GM18909 (cell line): ENCODE data around the gene HADH.
"Not testable (repeated sequence)": the region's sequence is repeated elsewhere in the genome, so short reads cannot be mapped to it uniquely, and the experiment has no call there.

Experiments used
- ATAC-seq: cut with Tn5 transposase; IDR thresholded peaks from one replicate; pipeline ENCODE4 v1.9.1; 2021; ENCODE audit warnings: mild to moderate bottlenecking; ENCODE audit not compliant: unreplicated experiment, poor library complexity

Gene HADH

DNA sequence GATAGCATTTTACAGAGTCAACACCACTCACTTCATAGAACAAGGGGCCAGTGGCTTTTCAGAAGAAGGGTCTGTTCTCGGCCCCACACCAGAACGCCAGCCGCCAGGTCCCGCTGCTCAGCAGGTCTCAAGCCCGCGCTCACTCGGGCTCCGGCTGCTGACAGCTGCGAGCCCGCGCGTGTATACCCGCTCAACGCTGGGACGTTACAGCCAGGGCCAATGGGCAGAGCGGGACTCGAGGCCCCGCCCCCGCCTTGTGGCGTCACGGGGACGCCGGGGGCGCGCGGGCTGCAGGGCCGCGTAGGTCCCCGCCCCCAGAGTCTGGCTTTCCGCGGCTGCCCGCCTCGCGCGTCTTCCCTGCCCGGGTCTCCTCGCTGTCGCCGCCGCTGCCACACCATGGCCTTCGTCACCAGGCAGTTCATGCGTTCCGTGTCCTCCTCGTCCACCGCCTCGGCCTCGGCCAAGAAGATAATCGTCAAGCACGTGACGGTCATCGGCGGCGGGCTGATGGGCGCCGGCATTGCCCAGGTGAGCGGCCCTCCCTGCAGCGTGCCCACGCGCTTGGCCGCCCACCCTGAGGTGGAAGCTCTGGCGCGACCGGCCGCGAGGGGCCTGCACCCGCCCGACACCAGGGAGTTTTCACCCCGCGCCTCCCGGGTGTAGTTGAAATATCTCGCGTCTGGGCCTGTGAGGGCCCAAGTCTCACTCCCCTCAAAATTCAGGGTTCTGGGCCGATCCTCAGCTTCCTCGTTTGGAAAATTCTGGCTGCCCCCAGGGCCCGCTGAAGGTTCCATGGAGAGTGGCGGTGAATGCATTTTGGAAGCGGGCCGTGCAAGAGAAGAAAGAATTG lies at the start of gene HADH:
Gene HADH, plus strand, starts transcription at position 353 of the 850 bp plus-strand sequence. Its CDS starts 44 bp downstream, at position 397.
- peak; percentile 96 for ATAC-seq

GRCh38 chr4:107945809-107946208 lies 43.9 kb upstream of the HADH start:
- no peak for ATAC-seq

- ATAC-seq = no peak
Measured at GRCh38 chr4:107950746-107951540, 38.7 kb upstream of the HADH start.

GRCh38 chr4:107951551-107951950 lies 38.1 kb upstream of the HADH start:
- no peak for ATAC-seq

- no peak for ATAC-seq
Measured at GRCh38 chr4:107956011-107956410, 33.7 kb upstream of the HADH start.

- ATAC-seq = no peak
Measured at GRCh38 chr4:107966903-107967302, 22.8 kb upstream of the HADH start.

DNA sequence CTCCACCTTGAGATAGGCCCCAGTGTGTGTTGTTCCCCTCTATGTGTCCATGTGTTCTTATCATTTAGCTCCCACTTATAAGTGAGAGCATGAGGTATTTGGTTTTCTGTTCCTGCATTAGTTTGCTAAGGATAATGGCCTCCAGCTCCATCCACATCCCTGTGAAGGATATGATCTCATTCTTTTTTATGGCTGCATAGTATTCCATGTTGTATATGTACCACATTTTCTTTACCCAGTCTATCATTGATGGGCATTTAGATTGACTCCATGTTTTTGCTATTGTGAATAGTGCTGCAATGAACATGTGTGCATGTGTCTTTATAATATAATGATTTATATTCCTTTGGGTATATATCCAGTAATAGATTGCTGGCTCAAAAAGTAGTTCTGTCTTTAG lies 22.2 kb upstream of the HADH start:
- ATAC-seq = not testable (repeated sequence)

DNA sequence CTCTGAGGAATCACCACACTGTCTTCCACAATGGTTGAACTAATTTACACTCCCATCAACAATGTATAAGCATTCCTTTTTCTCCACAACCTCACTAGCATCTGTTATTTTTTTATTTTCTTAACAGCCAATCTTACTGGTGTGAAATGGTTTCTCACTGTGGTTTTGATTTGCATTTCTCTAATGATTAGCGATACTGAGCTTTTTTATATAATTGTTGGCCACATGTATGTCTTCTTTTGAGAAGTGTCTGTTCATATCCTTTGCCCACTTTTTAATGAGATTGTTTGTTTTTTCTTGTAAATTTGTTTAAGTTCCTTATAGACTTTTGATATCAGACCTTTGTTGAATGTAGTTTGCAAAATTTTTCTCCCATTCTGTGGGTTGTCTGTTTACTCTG lies 21.8 kb upstream of the HADH start:
- not testable (repeated sequence) for ATAC-seq

GRCh38 chr4:107970063-107970798 lies 19.5 kb upstream of the HADH start:
- ATAC-seq = no peak

- no peak for ATAC-seq
Measured at GRCh38 chr4:107972605-107973004, 17.1 kb upstream of the HADH start.

GRCh38 chr4:107974523-107974922 lies 15.2 kb upstream of the HADH start:
- ATAC-seq = no peak

GRCh38 chr4:107977482-107977881 lies 12.2 kb upstream of the HADH start:
- ATAC-seq = no peak

GRCh38 chr4:107977966-107978705 lies 11.6 kb upstream of the HADH start:
- no peak for ATAC-seq

DNA sequence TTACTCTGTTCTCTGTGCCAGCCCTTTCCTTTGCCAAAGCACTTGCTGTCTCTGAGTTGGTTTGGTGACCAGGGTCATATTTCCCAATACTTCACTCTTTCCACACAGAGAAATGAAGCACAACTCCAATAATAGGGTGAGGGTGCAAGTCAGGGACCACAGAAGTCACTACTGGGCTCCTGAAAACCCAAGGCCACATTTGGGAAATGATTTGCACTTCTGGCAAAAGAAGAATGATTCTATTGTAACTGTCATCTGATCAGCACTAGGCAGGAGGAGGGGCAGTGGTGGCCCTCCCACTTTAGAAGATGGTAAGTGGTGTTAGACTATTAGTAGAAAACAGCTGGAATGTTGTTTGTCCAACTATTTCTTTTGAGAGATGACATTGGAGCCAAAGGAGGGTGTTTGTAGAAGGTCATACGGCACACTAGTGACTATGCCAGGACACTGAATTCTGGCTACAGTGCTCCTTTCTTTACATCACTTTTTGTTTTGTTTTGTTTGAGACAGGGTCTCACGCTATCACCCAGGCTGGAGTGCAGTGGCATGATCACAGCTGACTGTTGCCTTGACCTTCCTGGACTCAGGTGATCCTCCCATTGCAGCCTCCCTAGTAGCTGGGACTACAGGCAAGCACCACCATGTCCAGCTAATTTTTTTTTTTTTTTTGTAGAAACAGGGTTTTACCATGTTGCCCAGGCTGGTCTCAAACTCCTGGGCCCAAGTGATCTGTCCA lies 10.8 kb upstream of the HADH start:
- no peak for ATAC-seq

- no peak for ATAC-seq
Measured at GRCh38 chr4:107987916-107988762, 1.6 kb upstream of the HADH start.

- no peak for ATAC-seq
Measured at GRCh38 chr4:107988763-107989035, 990 bp upstream of the HADH start.

DNA sequence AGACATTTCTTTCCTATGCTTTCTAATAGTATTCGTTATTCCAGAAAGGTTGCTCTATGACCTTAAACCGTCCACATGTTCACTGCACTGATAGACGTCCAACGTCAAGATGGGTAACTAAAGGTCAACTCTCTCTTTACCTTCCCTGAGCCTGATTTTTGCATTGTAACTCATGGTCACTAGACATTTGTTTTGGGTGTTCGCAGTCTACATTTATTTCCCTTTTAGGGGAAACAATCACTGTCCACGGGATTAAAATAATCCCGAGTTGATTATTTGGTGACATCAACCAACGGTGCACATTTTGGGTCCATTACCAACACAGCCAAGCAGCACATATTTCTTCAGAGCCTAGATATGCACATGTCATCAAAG lies 540 bp upstream of the HADH start:
- ATAC-seq = no peak

DNA sequence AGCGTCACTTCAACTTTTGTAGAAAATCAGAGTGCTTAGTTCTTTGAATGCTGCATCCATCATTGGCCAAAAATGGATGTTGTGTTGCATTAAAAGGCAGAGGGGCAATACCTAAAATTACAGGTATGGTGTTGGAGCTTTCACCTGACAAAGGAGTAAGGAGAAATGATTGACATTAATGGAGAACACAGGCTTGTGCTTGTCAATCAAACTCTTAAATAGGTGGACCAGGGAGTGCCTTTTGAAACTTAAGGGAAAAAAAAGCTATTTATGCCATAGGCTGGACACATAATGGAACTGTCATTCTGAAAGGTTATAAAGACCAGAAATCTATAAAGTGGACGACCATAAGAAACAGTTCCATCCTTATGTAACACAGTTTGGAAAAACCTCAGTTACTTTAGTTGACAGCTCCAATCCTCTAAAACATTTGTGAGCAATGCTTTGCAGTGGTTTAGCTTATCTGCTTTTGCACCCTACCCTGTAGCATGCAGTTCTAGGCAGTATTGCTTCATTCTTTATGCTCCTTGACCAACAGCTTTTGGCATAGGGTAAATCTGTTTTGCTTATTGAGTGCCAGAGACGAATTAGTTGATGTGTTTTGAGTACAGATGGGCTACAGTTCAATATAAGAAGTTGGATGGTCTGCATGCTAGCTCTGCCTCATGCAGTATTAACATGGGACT lies 2.4 kb downstream of the HADH start:
- ATAC-seq = no peak
